HG03354 (cell line): Measurements from ENCODE around the gene CXCR1.

ENCODE experiments used
- ATAC-seq: cut with Tn5 transposase; IDR thresholded peaks from one replicate; pipeline ENCODE4 v1.9.1; 2021; ENCODE audit warnings: mild to moderate bottlenecking; ENCODE audit not compliant: unreplicated experiment, poor library complexity, severe bottlenecking

CXCR1 gene

GRCh38 chr2:218168016-218168415, 1.3 kb upstream of the CXCR1 start:
- ATAC-seq: no peak

- ATAC-seq: no peak
Observed at GRCh38 chr2:218162814-218163213, 3.9 kb downstream of the CXCR1 start.

GRCh38 chr2:218161644-218162043, 5.1 kb downstream of the CXCR1 start:
- no peak for ATAC-seq

GRCh38 chr2:218155953-218156479, 10.7 kb downstream of the CXCR1 start:
- ATAC-seq: no peak

- no peak for ATAC-seq
Observed at GRCh38 chr2:218152777-218153176, 14.0 kb downstream of the CXCR1 start.

- ATAC-seq: no peak
Observed at GRCh38 chr2:218152172-218152571, 14.6 kb downstream of the CXCR1 start.

- no peak for ATAC-seq
Observed at GRCh38 chr2:218149848-218150440, 16.8 kb downstream of the CXCR1 start.

- ATAC-seq: no peak
Observed at GRCh38 chr2:218149098-218149497, 17.7 kb downstream of the CXCR1 start.

- ATAC-seq: no peak
Observed at GRCh38 chr2:218146056-218146455, 20.7 kb downstream of the CXCR1 start.

- ATAC-seq: no peak
Observed at GRCh38 chr2:218145124-218145523, 21.6 kb downstream of the CXCR1 start.

- ATAC-seq: no peak
Observed at GRCh38 chr2:218138047-218138446, 28.7 kb downstream of the CXCR1 start.

- ATAC-seq: no peak
Observed at GRCh38 chr2:218137514-218137913, 29.2 kb downstream of the CXCR1 start.

- no peak for ATAC-seq
Observed at GRCh38 chr2:218130822-218131221, 35.9 kb downstream of the CXCR1 start.

GRCh38 chr2:218130377-218130776, 36.4 kb downstream of the CXCR1 start:
- no peak for ATAC-seq

- ATAC-seq: no peak
Observed at GRCh38 chr2:218129458-218130135, 37.2 kb downstream of the CXCR1 start.

- ATAC-seq: no peak
Observed at GRCh38 chr2:218128781-218129457, 37.8 kb downstream of the CXCR1 start.

GRCh38 chr2:218127929-218128455, 38.8 kb downstream of the CXCR1 start:
- no peak for ATAC-seq

- no peak for ATAC-seq
Observed at GRCh38 chr2:218125626-218126080, 41.1 kb downstream of the CXCR1 start, which contains the start of gene CXCR2. TSS of gene CXCR2 (plus strand) at chr2:218126028. CDS start at chr2:218134802, 8,774 bp downstream.

- ATAC-seq: no peak
Observed at GRCh38 chr2:218125095-218125494, 41.7 kb downstream of the CXCR1 start.

- no peak for ATAC-seq
Observed at GRCh38 chr2:218123986-218124385, 42.8 kb downstream of the CXCR1 start.
